Activated CD8-positive, alpha-beta T cell treated with anti-CD3 and anti-CD28 coated beads for 36 hours (primary cell): ENCODE data around the gene AICDA. TPM values are rescaled to one million over a fixed set of nuclear protein-coding genes. Genes with fewer than 3 reads are reported as not detected.

Source experiments
- ATAC-seq: fragments of 200-7000 bp; cut with Tn5 transposase; one replicate; pipeline ENCODE4 v1.10.0; 2021; ENCODE audit warnings: mild to moderate bottlenecking, moderate library complexity
- CTCF ChIA-PET: fragments of 350-600 bp; sonication (Branson Sonifier 250); formaldehyde crosslinking; loops from one replicate; lab custom pipeline; 2021; ENCODE audit warnings: antibody characterized with exemption; lab: Charles Lee
- POLR2A ChIA-PET: fragments of 350-600 bp; sonication (Branson Sonifier 250); formaldehyde crosslinking; loops from one replicate; lab custom pipeline; 2021; ENCODE audit warnings: antibody characterized with exemption; lab: Charles Lee
- DNase-seq: peaks from one replicate; pipeline ENCODE4 v3.0.0-alpha.2; 2020
- H3K27ac Mint-ChIP-seq: one replicate; pipeline ENCODE4 v1.8.0; 2021; ENCODE audit warnings: mild to moderate bottlenecking, mixed read lengths
- H3K27me3 Mint-ChIP-seq: one replicate; pipeline ENCODE4 v1.8.0; 2021; ENCODE audit warnings: mixed read lengths
- H3K36me3 Mint-ChIP-seq: one replicate; pipeline ENCODE4 v1.8.0; 2021; ENCODE audit warnings: low read depth, mixed read lengths
- H3K4me1 Mint-ChIP-seq: one replicate; pipeline ENCODE4 v1.8.0; 2021; ENCODE audit warnings: low read depth, mixed read lengths
- H3K4me3 Mint-ChIP-seq: one replicate; pipeline ENCODE4 v1.8.0; 2021; ENCODE audit warnings: mild to moderate bottlenecking, moderate library complexity, mixed read lengths
- H3K9me3 Mint-ChIP-seq: one replicate; pipeline ENCODE4 v1.8.0; 2021; ENCODE audit warnings: mixed read lengths
- CTCF ChIP-seq: fragments of 200-600 bp; IDR thresholded peaks from one replicate; pipeline ENCODE4 v1.8.0; 2022; ENCODE audit warnings: antibody characterized with exemption, mild to moderate bottlenecking
- intact Hi-C: fragments of 100-400 bp; cut with micrococcal nuclease; formaldehyde crosslinking; loops from one replicate; pipeline ENCODE4 v1.10.0; 2022
- total RNA-seq, 2 experiments: library from RNA; stranded (reverse); gene quantifications; one replicate each; pipeline ENCODE4 v1.2.3, GENCODE V29; 2021

Gene AICDA
- total RNA-seq, 2 experiments from 2014 or later: not detected

GRCh38 chr12:8603856-8604255 is 8.8 kb downstream of the AICDA start:
- ATAC-seq: no peak
- no peaks in the 10 kb centered on the region for H3K36me3 Mint-ChIP-seq
- H3K9me3 Mint-ChIP-seq: no peaks in the 10 kb centered on the region
- intact Hi-C loops: no loop called here
- peaks cover 2% of the 10 kb centered on the region for H3K4me1 Mint-ChIP-seq
- POLR2A ChIA-PET: no interaction called here
- CTCF ChIA-PET: no interaction called here
- H3K27ac Mint-ChIP-seq: no peak overlapping the region
- H3K4me3 Mint-ChIP-seq: no peak overlapping the region
- no peak for TF ChIP-seq CTCF
- peaks cover 3% of the 10 kb centered on the region for H3K27me3 Mint-ChIP-seq
- DNase-seq: no peak

- H3K36me3 Mint-ChIP-seq: no peaks in the 10 kb centered on the region
- intact Hi-C loops: no loop called here
- H3K27me3 Mint-ChIP-seq: peaks cover 3% of the 10 kb centered on the region
- ChIA-PET CTCF (no interaction called here), POLR2A (no interaction called here)
- no peaks in the 10 kb centered on the region for H3K9me3 Mint-ChIP-seq
- DNase-seq (no peak), ATAC-seq (no peak)
- no peaks in the 10 kb centered on the region for H3K4me1 Mint-ChIP-seq
- no peak overlapping the region for H3K4me3 Mint-ChIP-seq
- no peak overlapping the region for H3K27ac Mint-ChIP-seq
- no peak for TF ChIP-seq CTCF
Measured at GRCh38 chr12:8603286-8603685, 9.4 kb downstream of the AICDA start.

- Mint-ChIP-seq H3K27me3 (no peaks in the 10 kb centered on the region), H3K36me3 (no peaks in the 10 kb centered on the region), H3K4me1 (no peaks in the 10 kb centered on the region), H3K4me3 (no peak overlapping the region), H3K27ac (no peak overlapping the region), H3K9me3 (no peaks in the 10 kb centered on the region)
- no peak for DNase-seq
- CTCF ChIA-PET: interaction anchor here (1.8 kb wide), 1 partner anchor 12 kb away, joined by 7 read pairs; no protein-coding TSS in a partner anchor
- intact Hi-C loops: no loop called here
- TF ChIP-seq CTCF: no peak
- ATAC-seq: no peak
- POLR2A ChIA-PET: no interaction called here
Measured at GRCh38 chr12:8596561-8596960, 16.1 kb downstream of the AICDA start.

- Mint-ChIP-seq H3K4me3 (no peak overlapping the region), H3K36me3 (no peaks in the 10 kb centered on the region), H3K27ac (no peak overlapping the region), H3K9me3 (no peaks in the 10 kb centered on the region), H3K27me3 (no peaks in the 10 kb centered on the region), H3K4me1 (peaks cover 10% of the 10 kb centered on the region)
- no peak for DNase-seq
- no peak for ATAC-seq
- intact Hi-C loops: no loop called here
- CTCF ChIA-PET: no interaction called here
- no peak for TF ChIP-seq CTCF
- POLR2A ChIA-PET: no interaction called here
Measured at GRCh38 chr12:8594072-8594471, 18.6 kb downstream of the AICDA start.

GRCh38 chr12:8593246-8593645 is 19.4 kb downstream of the AICDA start:
- no peak for TF ChIP-seq CTCF
- intact Hi-C loops: no loop called here
- DNase-seq (no peak), ATAC-seq (no peak)
- no peaks in the 10 kb centered on the region for H3K27me3 Mint-ChIP-seq
- no peaks in the 10 kb centered on the region for H3K9me3 Mint-ChIP-seq
- H3K4me3 Mint-ChIP-seq: no peak overlapping the region
- H3K4me1 Mint-ChIP-seq: peaks cover 10% of the 10 kb centered on the region
- ChIA-PET POLR2A (no interaction called here), CTCF (interaction anchor here (3.2 kb wide), 1 partner anchor 16 kb away, joined by 12 read pairs; no protein-coding TSS in a partner anchor)
- H3K36me3 Mint-ChIP-seq: no peaks in the 10 kb centered on the region
- no peak overlapping the region for H3K27ac Mint-ChIP-seq
